ENCODE data around the gene AZU1.

Gene AZU1

GRCh38 chr19:866769-867300 is 39.2 kb downstream of the AZU1 start:
- no peak for DNase-seq (ENCODE audit: insufficient read length, low spot score)
- no peak for FAIRE-seq
- TF ChIP-seq CTCF (IDR thresholded peaks at IDR 0.05; ENCODE audit: insufficient read depth, missing control alignments): no peak

DNA sequence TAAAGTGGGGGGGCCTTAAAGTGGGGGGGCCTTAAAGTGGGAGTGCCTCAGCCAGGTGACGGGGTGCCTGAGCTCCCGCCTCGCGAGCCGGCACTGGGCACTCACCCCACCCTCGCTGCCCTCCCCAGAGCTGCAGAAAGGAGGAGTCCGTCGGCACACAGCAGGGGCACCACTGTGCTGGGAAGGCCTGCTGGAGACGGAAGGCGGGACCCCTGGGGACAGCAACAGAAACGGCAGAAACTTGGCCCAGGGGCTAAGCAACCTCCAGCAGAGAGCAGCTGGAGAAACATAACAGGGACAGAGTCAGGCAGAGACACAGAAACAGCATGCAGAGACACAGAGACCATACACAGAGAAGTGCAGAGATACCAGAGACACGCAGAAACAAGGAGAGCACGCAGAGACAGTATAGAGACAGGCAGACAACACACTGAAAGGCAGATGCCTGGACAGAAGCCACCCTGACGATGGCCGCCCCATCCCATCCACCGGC is 39.7 kb downstream of the AZU1 start:
- DNase-seq (ENCODE audit: insufficient read length, low spot score): no peak
- no peak for TF ChIP-seq CTCF (IDR thresholded peaks at IDR 0.05; ENCODE audit: insufficient read depth, missing control alignments)
- FAIRE-seq: no peak

DNA sequence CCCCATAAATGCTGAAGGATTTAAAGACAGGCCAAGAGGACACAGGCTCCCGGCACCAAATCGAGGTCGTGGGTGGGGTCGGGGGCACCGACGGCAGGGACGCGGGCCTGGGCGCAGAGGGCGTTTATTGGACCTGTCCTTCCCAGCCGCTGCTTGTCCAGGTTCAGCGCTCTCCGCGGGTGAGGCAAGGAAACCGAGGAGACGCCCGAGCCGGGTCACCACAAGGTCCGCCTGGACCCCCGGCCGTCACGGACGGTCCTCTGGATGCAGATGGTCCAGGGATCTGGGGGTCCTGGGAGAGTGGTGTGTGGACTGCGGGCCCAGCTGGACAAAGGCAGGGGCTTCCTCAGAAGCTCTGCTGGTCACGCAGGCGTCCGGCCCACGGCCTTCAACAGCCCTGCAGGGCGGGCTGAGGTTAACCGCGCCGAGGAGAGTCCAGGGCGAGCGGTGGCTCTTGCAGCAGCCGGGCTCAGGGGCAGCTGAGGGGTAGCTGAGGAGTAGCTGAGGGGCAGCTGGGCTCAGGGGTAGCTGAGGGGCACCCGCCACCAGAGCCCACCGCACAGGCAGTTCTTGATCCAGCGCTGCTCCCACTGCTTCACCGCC is 40.3 kb downstream of the AZU1 start:
- DNase-seq (ENCODE audit: insufficient read length, low spot score) (no peak), FAIRE-seq (no peak)
- TF ChIP-seq CTCF (IDR thresholded peaks at IDR 0.05; ENCODE audit: insufficient read depth, missing control alignments): no peak

- no peak for TF ChIP-seq CTCF (IDR thresholded peaks at IDR 0.05; ENCODE audit: insufficient read depth, missing control alignments)
- no peak for FAIRE-seq
- no peak for DNase-seq (ENCODE audit: insufficient read length, low spot score)
These were observed 41.0 kb downstream of the AZU1 start for GRCh38 chr19:868458-869244.

- no peak for DNase-seq (ENCODE audit: insufficient read length, low spot score)
- TF ChIP-seq CTCF (IDR thresholded peaks at IDR 0.05; ENCODE audit: insufficient read depth, missing control alignments): no peak
- FAIRE-seq: no peak
These were observed 41.9 kb downstream of the AZU1 start for GRCh38 chr19:869245-870177.

DNA sequence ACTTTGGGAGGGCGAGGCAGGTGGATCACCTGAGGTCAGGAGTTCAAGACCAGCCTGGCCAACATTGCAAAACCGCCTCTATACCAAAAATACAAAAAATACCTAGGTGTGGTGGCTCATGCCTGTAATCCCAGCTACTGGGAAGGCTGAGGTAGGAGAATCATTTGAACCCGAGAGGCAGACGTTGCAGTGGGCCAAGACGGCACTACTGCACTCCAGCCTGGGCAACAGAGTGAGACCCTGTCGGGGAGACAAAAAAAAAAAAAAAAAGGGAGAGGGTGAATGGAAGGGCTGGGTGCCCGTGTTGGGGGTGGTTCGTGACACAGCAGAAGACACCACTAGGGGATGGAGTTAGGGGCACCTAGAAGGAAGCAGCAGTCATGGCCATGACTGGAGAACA is 42.7 kb downstream of the AZU1 start:
- TF ChIP-seq CTCF (IDR thresholded peaks at IDR 0.05; ENCODE audit: insufficient read depth, missing control alignments): no peak
- FAIRE-seq: no peak
- no peak for DNase-seq (ENCODE audit: insufficient read length, low spot score)

All from D721Med (cell line).